Gastroesophageal sphincter (tissue), 3 donors: ENCODE data around the gene LRRC26.

Experiments
- CTCF ChIP-seq, 4 experiments: fragments of 200-600 bp in 2 of 4; fragments of 450-650 bp in 2 of 4; sonication (generic) in 1 of 4; IDR thresholded peaks; one replicate each; pipeline ENCODE4 v1.5.1; 2017 to 2019; ENCODE audit warnings: antibody characterized with exemption in 4 of 4, mild to moderate bottlenecking in 2 of 4, moderate library complexity in 2 of 4
- POLR2AphosphoS5 ChIP-seq: sonication (generic); formaldehyde crosslinking; IDR thresholded peaks from one replicate; pipeline ENCODE4 v1.6.1; 2017; ENCODE audit warnings: antibody characterized with exemption

GRCh38 chr9:137192448-137192780, 22.6 kb upstream of the LRRC26 start:
- TF ChIP-seq CTCF (IDR thresholded peaks at IDR 0.05) = no peak
- no peak for TF ChIP-seq POLR2AphosphoS5
